DND-41 (cell line): Measurements from ENCODE around the gene WDR45B.

Source experiments
- ATAC-seq: fragments of 200-7000 bp; cut with Tn5 transposase; 3 replicates; pipeline ENCODE4 v1.9.1; 2021; ENCODE audit warnings: low read depth; ENCODE audit not compliant: insufficient read depth
- DNase-seq: peaks from one replicate; pipeline ENCODE4 v3.0.0-alpha.2; 2020
- H2AFZ ChIP-seq: 2 replicates; pipeline ENCODE4 v1.6.0; 2012; ENCODE audit warnings: low read depth, low read length
- H3K27ac ChIP-seq: 2 replicates; pipeline ENCODE4 v1.5.1; 2012; ENCODE audit warnings: low read length, inconsistent platforms
- H3K27me3 ChIP-seq: fragments of 200-600 bp; sonication (generic); 2 replicates; pipeline ENCODE4 v1.6.0; 2012; ENCODE audit warnings: low read length, mild to moderate bottlenecking, inconsistent platforms; ENCODE audit not compliant: insufficient read depth, poor library complexity
- H3K36me3 ChIP-seq: 2 replicates; pipeline ENCODE4 v1.5.1; 2012; ENCODE audit warnings: low read length, inconsistent platforms; ENCODE audit not compliant: insufficient read depth
- H3K4me1 ChIP-seq: 2 replicates; pipeline ENCODE4 v1.5.1; 2012; ENCODE audit warnings: mild to moderate bottlenecking, low read length; ENCODE audit not compliant: insufficient read depth
- H3K4me2 ChIP-seq: 2 replicates; pipeline ENCODE4 v1.6.0; 2012; ENCODE audit warnings: mild to moderate bottlenecking, moderate library complexity, low read length, inconsistent platforms; ENCODE audit not compliant: insufficient read depth
- H3K4me3 ChIP-seq, 2 experiments: fragments of 200-600 bp in 1 of 2; shearing (Covaris generic) in 1 of 2; 2 replicates each; pipeline ENCODE4 v1.5.1; 2012 to 2016; ENCODE audit warnings: inconsistent platforms in 2 of 2, low read length in 2 of 2, mild to moderate bottlenecking in 2 of 2, low read depth in 1 of 2, moderate library complexity in 1 of 2
- H3K79me2 ChIP-seq: 2 replicates; pipeline ENCODE4 v1.6.0; 2012; ENCODE audit warnings: low read length, inconsistent platforms; ENCODE audit not compliant: insufficient read depth
- H3K9ac ChIP-seq: 2 replicates; pipeline ENCODE4 v1.6.0; 2012; ENCODE audit warnings: low read depth, mild to moderate bottlenecking, inconsistent platforms, low read length, moderate library complexity
- H3K9me3 ChIP-seq: 2 replicates; pipeline ENCODE4 v1.5.1; 2012; ENCODE audit warnings: low read length, moderate library complexity, mild to moderate bottlenecking, inconsistent platforms; ENCODE audit not compliant: insufficient read depth, severe bottlenecking
- H4K20me1 ChIP-seq: 2 replicates; pipeline ENCODE4 v1.6.0; 2012; ENCODE audit warnings: low read length; ENCODE audit not compliant: insufficient read depth
- EZH2 ChIP-seq: IDR thresholded peaks from 3 replicates; pipeline ENCODE4 v1.6.1; 2012; ENCODE audit warnings: borderline replicate concordance, low read depth, mild to moderate bottlenecking, moderate library complexity, low read length, inconsistent platforms; ENCODE audit not compliant: severe bottlenecking
- TF ChIP-seq, protein P1 (sequence below): IDR thresholded peaks from 2 replicates; pipeline ENCODE4 v1.5.1; 2012; ENCODE audit warnings: borderline replicate concordance, low read length, moderate library complexity, mild to moderate bottlenecking; ENCODE audit not compliant: poor library complexity, severe bottlenecking; ENCODE audit errors: extremely low read depth

Gene WDR45B

DNA sequence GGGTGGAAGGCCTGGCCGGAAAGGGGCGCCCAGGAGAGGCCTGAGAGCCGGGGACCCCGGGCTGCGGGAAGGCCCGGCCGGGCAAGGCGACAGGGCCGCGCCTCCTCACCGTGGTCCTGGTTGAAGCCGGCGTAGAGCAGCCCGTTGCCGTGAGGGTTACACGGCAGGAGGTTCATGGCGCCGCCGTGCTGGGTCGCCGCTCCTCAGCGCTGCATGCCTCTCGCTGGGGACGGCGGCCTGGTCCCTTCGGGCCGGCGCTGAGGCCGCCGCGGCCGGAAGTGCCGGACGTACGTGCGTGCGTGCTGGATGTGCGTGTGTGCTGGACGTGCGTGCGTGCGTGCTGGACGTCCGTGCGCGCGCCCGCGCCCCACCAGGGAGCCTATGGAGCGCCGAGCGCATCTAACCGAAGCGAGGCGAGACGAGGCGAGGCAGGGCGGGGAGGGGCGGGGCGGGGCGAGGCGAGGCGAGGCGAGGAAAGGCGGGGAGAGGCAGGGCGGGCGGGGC, at the start of gene WDR45B:
TSS of gene WDR45B (minus strand) at position 280 of the 504 bp plus-strand sequence. CDS start at position 176, 104 bp downstream.
- peak within 1 kb of the TSS; percentile 91 for H3K9ac ChIP-seq
- DNase-seq (peak; percentile 92), ATAC-seq (peak; percentile 92)
- H3K27ac ChIP-seq, result peak within 1 kb of the TSS; percentile 88
- H3K79me2 ChIP-seq, result peaks cover 51% of the 10 kb centered on the region
- H3K4me3 ChIP-seq, result peak within 1 kb of the TSS; percentile 97 to 100
- H3K9me3 ChIP-seq, result no peaks in the 10 kb centered on the region
- H3K4me2 ChIP-seq, result peak within 1 kb of the TSS; percentile 98
- peaks cover 28% of the 10 kb centered on the region for H3K4me1 ChIP-seq
- peaks cover 46% of the 10 kb centered on the region for H4K20me1 ChIP-seq
- H3K27me3 ChIP-seq, result no peaks in the 10 kb centered on the region
- peaks cover 27% of the 10 kb centered on the region for H3K36me3 ChIP-seq
- peak within 1 kb of the TSS; percentile 96 for H2AFZ ChIP-seq
- no peak for TF ChIP-seq EZH2
- TF ChIP-seq, protein P1, sequence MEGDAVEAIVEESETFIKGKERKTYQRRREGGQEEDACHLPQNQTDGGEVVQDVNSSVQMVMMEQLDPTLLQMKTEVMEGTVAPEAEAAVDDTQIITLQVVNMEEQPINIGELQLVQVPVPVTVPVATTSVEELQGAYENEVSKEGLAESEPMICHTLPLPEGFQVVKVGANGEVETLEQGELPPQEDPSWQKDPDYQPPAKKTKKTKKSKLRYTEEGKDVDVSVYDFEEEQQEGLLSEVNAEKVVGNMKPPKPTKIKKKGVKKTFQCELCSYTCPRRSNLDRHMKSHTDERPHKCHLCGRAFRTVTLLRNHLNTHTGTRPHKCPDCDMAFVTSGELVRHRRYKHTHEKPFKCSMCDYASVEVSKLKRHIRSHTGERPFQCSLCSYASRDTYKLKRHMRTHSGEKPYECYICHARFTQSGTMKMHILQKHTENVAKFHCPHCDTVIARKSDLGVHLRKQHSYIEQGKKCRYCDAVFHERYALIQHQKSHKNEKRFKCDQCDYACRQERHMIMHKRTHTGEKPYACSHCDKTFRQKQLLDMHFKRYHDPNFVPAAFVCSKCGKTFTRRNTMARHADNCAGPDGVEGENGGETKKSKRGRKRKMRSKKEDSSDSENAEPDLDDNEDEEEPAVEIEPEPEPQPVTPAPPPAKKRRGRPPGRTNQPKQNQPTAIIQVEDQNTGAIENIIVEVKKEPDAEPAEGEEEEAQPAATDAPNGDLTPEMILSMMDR, result no peak

DNA sequence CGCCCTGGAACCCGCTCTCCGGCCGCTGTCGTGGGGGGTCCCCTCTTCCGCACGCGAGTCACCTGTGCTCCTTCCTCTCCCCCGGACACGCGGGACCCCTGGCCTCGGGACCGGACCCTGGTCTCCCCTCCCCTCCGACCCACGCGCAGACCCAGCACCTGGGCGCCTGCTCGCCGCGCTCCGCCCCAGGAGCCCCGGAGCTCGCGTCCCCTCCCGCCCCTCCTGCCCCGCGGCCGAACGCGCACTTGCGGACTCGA, 49.5 kb upstream of the WDR45B start:
- peak overlapping the region; percentile 25 to 67; a peak in 3 of 4 replicates for H3K4me3 ChIP-seq
- no peaks in the 10 kb centered on the region for H3K79me2 ChIP-seq
- no peak overlapping the region for H3K27ac ChIP-seq
- no peak overlapping the region for H2AFZ ChIP-seq
- H4K20me1 ChIP-seq, result no peaks in the 10 kb centered on the region; the same call in none of the 2 replicates
- ATAC-seq (no peak), DNase-seq (no peak)
- H3K36me3 ChIP-seq, result no peaks in the 10 kb centered on the region
- H3K4me2 ChIP-seq, result peak overlapping the region; percentile 92
- H3K4me1 ChIP-seq, result peaks cover 19% of the 10 kb centered on the region
- H3K27me3 ChIP-seq, result no peaks in the 10 kb centered on the region
- peak overlapping the region; percentile 60 for H3K9ac ChIP-seq
- TF ChIP-seq EZH2, result no peak
- TF ChIP-seq, protein P1, result no peak
- H3K9me3 ChIP-seq, result peaks cover 18% of the 10 kb centered on the region

DNA sequence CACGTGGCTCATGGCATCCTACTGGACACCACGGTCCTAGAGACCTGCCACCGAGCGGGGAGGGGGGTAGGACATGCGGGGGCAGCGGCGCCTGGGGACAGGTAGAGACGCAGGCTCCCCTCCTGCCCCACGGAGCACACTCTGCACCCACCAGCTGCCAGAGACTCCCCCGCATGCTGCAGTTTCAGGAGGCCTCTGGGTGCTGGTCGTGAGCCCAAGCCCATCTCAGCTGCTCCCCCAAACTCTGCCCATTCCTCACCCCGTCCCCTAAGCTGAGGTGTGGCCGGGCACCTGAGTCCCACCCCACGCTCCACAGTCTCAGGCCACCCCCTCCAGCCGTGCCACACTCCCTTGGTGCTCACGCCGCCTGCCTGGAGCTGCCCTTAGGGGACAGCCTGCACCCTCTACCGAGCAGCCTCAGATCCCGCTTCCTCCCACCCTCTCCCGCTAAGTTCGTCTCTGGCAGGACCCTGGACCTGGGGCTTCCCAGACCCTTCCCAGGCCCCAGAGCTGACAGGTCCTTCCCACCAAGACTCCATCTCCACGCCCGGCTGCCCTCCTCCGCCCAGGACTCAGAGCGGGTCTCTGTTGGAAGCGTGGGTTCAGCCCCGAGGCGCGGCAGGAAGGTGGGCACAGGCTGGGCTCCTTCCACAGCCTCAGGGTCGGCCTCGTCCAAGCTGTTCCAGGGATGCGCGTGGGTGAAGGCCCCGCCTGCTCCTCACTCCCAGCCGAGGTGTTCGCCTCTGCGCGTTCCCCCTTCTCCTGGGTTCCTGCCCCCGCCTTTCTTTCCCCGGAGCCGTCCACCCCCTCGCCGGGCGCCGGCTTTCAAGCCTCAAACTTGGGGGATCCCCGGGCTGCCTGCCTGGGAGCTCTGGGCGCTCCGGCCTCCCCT, 48.9 kb upstream of the WDR45B start:
- Histone ChIP-seq H3K79me2 (no peaks in the 10 kb centered on the region), H3K4me2 (peak overlapping the region; percentile 92), H3K27ac (no peak overlapping the region)

More for the DNA sequence above, 48.9 kb upstream of the WDR45B start:
- H2AFZ ChIP-seq, result no peak overlapping the region
- no peaks in the 10 kb centered on the region; the same call in none of the 2 replicates for H4K20me1 ChIP-seq
- peak overlapping the region in 1 of 2 experiments; percentile 67; a peak in 3 of 4 replicates for H3K4me3 ChIP-seq
- H3K4me1 ChIP-seq, result peaks cover 19% of the 10 kb centered on the region
- no peaks in the 10 kb centered on the region for H3K27me3 ChIP-seq
- no peak for ATAC-seq
- TF ChIP-seq, protein P1, result no peak
- TF ChIP-seq EZH2, result no peak
- H3K36me3 ChIP-seq, result no peaks in the 10 kb centered on the region
- no peak for DNase-seq
- H3K9me3 ChIP-seq, result peaks cover 18% of the 10 kb centered on the region
- H3K9ac ChIP-seq, result peak overlapping the region; percentile 60; the same call in 1 of the 2 replicates
